DMS 273 (cell line): Measurements from ENCODE around the gene RPS6KA4.

Source experiments
- DNase-seq: peaks from one replicate; lab custom pipeline; 2025; ENCODE audit not compliant: unreplicated experiment; lab: John Stamatoyannopoulos, UW

The RPS6KA4 gene

GRCh38 chr11:64364435-64364834, 5.5 kb downstream of the RPS6KA4 start:
- DNase-seq = no peak

DNA sequence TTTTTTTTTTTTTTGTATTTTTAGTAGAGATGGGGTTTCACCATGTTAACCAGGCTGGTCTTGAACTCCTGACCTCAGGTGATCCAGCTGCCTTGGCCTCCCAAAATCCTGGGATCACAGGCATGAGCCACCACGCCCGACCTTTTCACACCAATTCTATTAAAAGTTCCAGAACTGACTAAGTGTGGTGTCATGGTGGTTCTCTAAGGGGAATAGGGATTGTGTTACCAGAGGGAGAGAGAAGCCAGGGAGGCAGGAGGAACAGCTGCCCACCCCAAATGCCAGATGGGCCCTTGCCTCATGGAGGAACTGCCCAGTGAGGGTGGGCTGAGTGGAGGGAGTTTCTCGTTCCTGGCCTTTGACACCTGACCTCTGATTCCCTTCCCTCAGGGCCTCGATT, 5.9 kb downstream of the RPS6KA4 start:
- DNase-seq = peak; percentile 29

DNA sequence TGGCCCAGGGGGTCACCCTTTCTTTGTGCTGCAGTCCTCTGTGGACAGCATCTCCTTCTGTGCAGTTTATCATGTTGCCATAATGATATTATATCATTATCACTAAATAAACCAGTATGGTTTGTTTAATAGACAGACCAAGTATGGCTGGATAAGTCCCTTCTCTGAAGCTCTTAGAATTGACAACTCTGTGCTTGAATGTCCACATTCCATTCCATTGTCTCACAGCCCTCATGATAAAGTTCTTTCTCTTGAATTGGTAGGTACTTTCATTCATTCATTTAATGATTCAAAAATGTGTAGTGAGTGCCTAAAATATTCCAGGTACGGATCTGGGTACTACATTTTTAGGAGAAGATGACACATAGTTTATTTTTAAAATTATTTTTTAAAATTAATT, 7.8 kb downstream of the RPS6KA4 start:
- no peak for DNase-seq

- DNase-seq = no peak
These were observed 9.1 kb downstream of the RPS6KA4 start for GRCh38 chr11:64367931-64368672.

DNA sequence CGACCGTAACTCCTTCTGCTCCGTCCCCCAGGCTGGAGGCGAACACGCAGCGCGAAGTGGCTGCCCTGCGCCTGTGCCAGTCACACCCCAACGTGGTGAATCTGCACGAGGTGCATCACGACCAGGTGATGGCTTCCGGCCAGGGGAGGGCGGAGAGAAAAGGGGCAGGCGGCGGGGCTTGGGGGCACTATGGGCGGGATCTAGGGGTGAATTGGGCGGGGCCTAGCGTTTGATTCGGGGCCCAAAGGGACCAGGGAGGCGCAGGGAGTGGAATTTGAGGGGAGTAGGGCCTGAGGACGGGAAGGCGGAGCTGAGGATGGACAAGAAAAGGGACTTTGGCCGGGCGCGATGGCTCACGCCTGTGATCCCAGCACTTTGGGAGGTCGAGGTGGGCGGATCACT, 9.7 kb downstream of the RPS6KA4 start:
- DNase-seq = no peak

- no peak for DNase-seq
These were observed 10.8 kb downstream of the RPS6KA4 start for GRCh38 chr11:64369440-64370421.

DNA sequence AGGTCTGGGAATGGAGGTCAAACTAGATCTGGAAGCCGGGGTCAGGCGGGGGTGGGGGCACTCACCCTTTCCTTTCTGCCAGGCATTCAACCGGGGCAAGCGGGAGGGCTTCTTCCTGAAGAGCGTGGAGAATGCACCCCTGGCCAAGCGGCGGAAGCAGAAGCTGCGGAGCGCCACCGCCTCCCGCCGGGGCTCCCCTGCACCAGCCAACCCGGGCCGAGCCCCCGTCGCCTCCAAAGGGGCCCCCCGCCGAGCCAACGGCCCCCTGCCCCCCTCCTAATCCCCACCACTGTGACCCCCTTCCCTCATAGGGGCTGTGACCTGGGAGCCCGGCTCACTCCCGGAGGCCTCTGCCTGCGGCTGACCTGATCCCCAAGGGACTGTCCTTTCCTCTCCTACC, 12.2 kb downstream of the RPS6KA4 start:
- DNase-seq = no peak

- DNase-seq = no peak
These were observed 13.1 kb downstream of the RPS6KA4 start for GRCh38 chr11:64372021-64372420.

DNA sequence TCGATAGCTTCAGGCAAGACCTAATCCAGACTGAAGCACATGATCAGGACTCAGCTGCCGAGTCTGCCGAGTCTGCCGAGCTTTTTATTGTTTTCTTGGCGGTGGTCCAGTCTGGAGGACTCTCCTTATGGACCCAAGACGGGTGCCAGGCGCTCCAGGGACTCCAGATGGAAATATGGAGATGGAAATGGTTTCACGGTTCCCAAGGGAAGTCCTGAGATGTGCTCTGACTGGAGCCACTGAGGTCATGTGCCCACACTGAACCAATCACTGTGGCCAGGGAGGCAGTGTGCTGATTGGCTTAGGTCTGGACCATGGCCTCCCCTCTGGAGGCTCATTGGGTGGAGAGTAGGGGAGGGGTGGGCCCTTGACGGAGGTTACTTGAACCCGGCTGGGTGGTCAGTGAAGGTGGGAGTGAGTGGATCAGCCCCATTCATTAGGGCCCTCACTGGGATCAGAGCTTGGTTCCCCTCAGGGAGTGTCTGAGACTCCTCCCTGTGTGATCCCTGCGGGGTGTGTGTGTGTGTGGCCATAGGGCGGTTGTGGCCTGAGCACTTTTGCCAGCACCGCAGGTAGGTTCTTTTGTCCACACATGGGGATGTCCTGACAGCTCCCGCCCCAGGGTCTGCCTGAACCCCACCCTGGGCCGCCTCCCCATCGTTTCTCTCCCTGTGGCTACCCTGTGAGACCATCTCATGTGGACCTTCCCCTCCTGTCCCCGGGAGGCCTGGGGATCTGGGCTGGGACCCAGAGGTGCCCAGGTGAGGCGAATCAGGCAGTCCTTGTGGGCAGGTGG, 14.0 kb downstream of the RPS6KA4 start:
- peak; percentile 99 for DNase-seq

DNA sequence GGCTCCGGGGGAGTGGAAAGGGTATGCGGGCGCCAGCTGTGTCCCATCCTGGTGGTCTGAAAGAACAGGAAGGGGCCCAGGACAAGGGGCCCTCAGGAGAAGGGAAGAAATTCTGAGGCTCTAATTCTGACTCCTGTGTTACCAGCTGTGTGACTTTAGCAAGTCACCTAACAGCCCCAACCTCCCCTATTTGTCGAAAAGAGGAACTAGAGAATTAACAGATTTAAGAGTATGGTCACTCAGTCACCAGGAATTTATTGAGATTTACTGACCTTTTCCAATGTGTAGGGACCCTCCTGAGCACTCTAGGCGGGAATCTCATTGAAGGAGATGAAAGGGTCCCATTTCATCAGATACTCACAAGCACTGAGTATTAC, 14.6 kb downstream of the RPS6KA4 start:
- no peak for DNase-seq

GRCh38 chr11:64376071-64376470, 17.1 kb downstream of the RPS6KA4 start:
- DNase-seq = no peak

DNA sequence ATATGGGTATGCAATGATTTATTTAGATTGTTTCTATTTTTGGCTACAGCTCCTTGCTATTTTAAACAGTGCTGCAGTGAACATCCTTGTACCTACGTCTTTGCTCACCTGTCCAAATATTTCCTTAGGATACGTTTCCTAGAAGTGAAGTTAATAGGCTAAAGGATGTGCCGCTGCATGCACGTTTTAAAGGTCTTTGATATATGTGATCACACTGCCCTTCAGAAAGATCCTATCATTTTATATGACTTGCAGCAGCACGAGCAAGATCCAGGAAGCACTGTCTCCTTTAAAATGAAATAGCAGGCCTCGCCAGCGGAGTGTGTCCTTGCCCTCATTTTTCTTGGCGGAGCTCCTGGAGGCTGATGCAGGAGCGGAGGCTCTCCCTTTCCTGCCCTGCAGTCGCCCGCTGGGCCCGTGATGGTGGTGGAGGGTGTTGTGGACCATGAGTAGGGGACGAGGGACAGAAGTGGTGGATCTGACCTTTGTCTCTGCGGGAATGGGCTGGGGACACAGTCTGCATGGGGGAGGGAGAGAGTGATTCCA, 19.4 kb downstream of the RPS6KA4 start:
- no peak for DNase-seq

DNA sequence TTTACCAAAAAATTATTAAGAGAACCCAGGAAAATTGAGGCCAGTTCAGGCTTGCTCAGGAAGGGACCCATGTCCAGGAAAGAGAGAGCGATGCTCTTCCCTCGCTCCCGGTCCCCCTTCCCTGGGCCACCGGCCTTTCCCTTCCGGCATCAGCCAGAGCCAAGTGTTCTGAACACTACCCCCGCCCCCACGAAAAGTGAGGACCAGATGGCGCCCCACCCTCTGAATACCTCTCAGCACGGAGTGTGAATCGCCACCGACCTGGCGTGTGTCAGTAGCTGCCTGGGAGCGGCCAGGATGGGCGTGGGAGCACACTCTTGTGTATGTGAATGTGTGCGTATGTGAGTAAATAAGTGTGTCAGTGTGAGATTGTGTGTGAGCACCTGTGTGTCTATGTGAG, 20.2 kb downstream of the RPS6KA4 start:
- peak; percentile 66 for DNase-seq

DNA sequence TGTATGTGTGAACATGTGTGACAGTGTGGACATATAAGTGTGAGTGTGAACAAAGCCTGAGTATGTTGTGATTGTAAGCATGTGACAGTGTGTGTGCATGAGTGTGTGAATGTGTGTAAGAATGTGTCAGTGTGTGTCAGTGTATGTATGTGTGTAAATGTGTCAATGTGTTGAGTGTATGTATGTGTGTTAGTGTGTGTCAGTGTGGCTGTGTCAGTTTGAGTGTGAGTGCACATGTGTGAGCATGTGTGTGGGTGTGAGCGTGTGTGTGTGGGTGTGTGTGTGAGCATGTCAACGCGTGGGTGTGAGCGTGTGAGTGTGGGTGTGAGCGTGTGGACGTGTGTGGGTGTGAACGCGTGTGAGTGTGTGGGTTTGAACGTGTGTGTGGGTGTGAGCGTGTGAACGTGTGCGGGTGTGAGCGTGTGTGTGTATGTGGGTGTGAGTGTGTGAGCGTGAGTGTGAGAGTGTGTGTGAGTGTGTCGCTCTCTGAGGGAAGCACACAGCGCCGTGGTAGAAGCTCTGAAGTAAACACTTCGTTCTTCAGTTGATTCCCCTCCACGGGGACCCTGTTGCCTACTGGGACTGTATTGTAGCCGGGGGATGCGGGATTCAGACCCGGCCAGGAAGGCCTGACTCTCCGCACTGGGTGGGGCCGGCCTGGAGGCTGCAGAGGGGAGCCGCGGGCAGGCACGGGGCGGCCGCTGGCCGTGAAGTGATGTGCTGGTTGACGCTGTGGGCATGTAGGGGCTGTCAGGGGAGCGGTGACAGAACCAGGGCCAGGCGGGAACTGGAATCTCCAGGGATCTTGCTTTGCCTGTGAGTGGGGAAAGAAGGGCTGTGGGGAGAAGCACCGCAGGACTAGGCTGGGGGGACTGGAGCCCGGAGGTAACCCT, 21.1 kb downstream of the RPS6KA4 start:
- DNase-seq = no peak

DNA sequence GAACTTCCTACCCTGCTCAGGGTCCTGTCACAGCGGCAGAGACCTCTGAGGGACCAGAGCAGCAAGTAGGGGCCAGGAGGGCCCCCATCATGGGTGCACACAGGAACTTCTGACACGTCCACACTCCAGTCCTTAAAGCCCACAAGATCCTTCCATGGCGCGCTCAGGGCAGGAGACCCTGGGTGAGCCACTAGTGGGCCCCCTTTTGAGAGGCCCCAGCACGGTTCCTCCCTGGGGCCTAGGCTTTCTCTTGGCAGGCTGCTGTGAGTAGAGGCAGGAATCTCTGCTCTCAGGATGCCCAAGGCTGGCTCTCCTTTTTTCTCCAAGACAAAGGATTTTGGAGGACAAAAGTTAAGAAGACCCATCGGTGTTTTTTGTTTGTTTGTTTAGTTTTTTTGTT, 22.4 kb downstream of the RPS6KA4 start:
- DNase-seq = no peak

GRCh38 chr11:64382047-64382446, 23.1 kb downstream of the RPS6KA4 start:
- DNase-seq = no peak

DNA sequence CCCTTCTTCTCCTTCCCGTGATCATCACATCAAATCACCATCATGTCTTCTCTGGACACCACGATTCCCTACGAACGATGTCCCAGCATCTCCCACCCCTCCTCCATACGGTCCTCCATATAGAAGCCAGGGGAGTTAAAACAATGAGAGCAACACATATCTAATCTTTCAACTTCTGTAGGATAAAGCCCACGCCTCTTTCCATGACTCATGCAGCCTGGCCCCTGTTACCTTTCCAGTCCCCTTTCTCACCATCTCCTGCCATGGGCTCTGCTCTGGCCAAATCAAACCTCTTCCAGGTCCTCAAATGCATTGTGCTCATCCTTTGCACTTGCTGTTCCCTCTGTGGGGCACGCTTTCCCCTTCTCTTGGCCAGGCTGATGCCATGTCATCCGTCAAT, 23.6 kb downstream of the RPS6KA4 start:
- no peak for DNase-seq

DNA sequence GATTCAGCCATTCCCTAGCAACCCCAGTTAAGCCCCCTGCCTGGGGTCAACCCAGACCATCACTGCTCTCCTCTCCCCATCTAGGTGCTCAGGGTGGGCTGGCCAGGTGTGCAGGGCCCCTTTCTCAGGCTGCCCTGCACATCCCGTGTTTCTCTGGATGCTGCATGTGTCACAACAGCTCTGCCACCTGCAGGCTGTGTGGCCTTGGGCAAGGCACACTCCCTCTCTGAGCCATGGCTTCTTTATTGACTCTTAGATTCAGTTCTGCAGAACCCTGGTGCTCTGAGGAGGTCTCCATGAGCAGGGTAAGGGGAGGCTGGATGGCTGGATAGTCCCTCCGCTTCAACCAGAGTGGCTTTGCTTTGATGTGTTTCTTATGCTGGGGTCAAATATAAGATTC, 24.6 kb downstream of the RPS6KA4 start:
- DNase-seq = no peak

DNA sequence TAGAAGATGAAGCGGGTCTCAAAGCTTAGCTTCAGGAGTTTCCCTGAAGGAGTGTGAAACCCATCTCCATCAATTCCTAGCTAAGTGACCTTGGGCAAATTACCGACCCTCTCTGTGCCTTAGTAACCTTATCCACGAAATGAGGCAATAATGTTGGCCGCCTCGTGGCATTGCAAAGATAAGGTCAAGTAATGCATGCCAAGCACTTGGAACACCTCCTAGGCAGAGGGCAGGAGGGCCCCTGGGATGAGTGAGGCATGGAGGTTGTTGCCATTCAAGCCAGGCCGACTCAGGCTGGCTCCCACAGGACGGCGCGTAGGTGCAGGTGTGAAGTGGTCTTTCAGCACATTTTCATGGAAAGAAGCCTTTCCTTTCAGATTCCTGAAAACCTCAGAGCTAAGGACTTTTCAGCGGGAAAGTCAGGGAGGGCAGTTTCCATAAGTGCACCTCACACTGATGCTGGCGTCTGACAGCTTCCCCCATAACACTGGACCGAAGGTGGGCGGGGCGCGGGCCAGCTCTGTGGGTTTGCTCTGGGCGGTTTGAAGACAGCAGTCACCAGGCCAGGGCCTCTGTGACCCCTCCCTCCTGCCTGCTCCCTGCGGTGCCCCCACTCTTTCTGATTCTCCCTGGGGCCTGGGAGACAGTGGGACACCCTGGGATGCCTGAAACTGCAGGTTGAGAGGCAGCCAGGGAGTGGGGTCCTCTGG, 25.2 kb downstream of the RPS6KA4 start:
- no peak for DNase-seq
